ENCODE results near the gene CHST12. TPM values are rescaled to one million over a fixed set of nuclear protein-coding genes. Genes with fewer than 3 reads are reported as not detected.
"Not testable (repeated sequence)": the region's sequence is repeated elsewhere in the genome, so short reads cannot be mapped to it uniquely, and the experiment has no call there.

CHST12 gene
- total and polyA plus RNA-seq, 2 experiments from 2014 or later = 7.2 to 21.5 TPM

DNA sequence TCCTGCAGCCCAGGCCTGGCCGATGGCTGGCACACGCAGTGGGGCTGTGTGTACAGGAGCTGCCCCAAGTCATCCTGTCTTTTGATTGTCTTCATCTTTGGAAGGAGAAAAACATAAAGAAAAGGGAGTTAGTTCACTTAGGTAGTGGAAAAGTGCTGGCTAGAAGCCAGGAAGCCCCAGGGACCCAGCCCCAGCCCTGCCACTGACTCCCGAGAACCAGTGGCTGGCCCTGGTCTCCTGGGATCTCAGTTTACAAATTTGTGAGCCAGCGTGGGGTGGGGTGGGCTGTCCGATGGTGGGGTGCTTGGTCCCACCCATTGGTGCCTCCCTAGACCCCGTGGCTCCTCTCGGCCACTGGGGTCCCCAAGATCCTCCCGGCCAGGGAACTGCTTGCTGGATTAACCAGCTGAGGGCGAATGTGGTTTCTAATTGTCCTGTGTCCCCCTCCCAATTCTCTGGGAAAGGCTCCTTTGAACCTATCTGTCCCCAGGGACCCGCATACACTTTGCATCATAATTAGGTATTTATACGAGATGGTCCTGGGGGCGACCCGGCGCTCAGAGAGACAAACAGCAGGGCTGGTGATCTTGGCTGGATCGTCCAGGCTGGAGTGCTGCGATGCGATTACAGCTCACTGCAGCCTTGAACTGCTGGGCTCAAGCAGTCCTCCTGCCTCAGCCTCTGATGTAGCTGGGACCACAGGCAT, 16.3 kb upstream of the CHST12 start:
- H3K36me3 ChIP-seq (replicated peaks; ENCODE audit: insufficient read depth, low read depth) = no peaks in the 10 kb centered on the region
- H3K4me3 ChIP-seq = no peak overlapping the region
- 85% methylated on average over 17 of the region's 17 CpGs for WGBS (ENCODE audit: low lambda C conversion rate, missing lambda C conversion rate)
- no peak for TF ChIP-seq EZH2phosphoT487 (IDR thresholded peaks at IDR 0.05; ENCODE audit: low read depth, severe bottlenecking, unreplicated experiment)
- TF ChIP-seq EZH2 (IDR thresholded peaks at IDR 0.05; ENCODE audit: borderline replicate concordance) = no peak
- no peak for TF ChIP-seq CTCF (IDR thresholded peaks at IDR 0.05; ENCODE audit: poor library complexity)
- peaks cover 5% of the 10 kb centered on the region for H3K4me1 ChIP-seq (ENCODE audit: insufficient read depth)
- H3K27ac ChIP-seq = no peak overlapping the region
- H3K9me2 ChIP-seq (replicated peaks; ENCODE audit: insufficient read depth) = no peaks in the 10 kb centered on the region
- no peaks in the 10 kb centered on the region for H4K20me1 ChIP-seq (ENCODE audit: insufficient read depth, poor library complexity, severe bottlenecking)
- no peaks in the 10 kb centered on the region for H3K79me2 ChIP-seq
- H3K27me3 ChIP-seq = no peaks in the 10 kb centered on the region
- no peak for DNase-seq (ENCODE audit: low spot score)
- no peaks in the 10 kb centered on the region for H3K9me3 ChIP-seq (ENCODE audit: low read depth)
- no peak overlapping the region for H2AFZ ChIP-seq
- no peak overlapping the region for H3K4me2 ChIP-seq

GRCh38 chr7:2387897-2388636, 15.3 kb upstream of the CHST12 start:
- peaks cover 5% of the 10 kb centered on the region for H3K4me1 ChIP-seq (ENCODE audit: insufficient read depth)
- H3K27ac ChIP-seq = no peak overlapping the region
- no peak for TF ChIP-seq CTCF (IDR thresholded peaks at IDR 0.05; ENCODE audit: poor library complexity)
- TF ChIP-seq EZH2phosphoT487 (IDR thresholded peaks at IDR 0.05; ENCODE audit: low read depth, severe bottlenecking, unreplicated experiment) = no peak
- no peak for TF ChIP-seq EZH2 (IDR thresholded peaks at IDR 0.05; ENCODE audit: borderline replicate concordance)
- H2AFZ ChIP-seq = no peak overlapping the region
- no peak overlapping the region for H3K4me2 ChIP-seq
- H3K79me2 ChIP-seq = no peaks in the 10 kb centered on the region
- H4K20me1 ChIP-seq (ENCODE audit: insufficient read depth, poor library complexity, severe bottlenecking) = no peaks in the 10 kb centered on the region
- WGBS (ENCODE audit: low lambda C conversion rate, missing lambda C conversion rate) = 97% methylated on average over 31 of the region's 31 CpGs
- H3K27me3 ChIP-seq = no peaks in the 10 kb centered on the region
- H3K9me2 ChIP-seq (replicated peaks; ENCODE audit: insufficient read depth) = no peaks in the 10 kb centered on the region
- no peak overlapping the region for H3K4me3 ChIP-seq
- DNase-seq (ENCODE audit: low spot score) = no peak
- H3K9me3 ChIP-seq (ENCODE audit: low read depth) = no peaks in the 10 kb centered on the region
- H3K36me3 ChIP-seq (replicated peaks; ENCODE audit: insufficient read depth, low read depth) = no peaks in the 10 kb centered on the region

DNA sequence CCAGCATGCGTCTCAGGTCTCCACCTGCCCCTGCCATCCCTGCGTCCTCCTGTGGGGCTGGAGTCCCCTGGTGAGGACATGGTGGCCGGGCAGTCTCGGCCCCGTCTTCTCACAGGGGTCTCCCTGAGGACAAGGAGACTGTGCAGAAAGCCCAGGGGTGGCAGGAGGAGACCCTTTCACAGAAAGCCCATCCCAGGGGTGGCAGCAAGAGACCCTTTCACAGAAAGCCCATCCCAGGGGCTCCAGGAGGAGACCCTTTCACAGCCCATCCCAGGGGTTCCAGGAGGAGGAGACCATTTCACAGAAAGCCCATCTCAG, 14.8 kb upstream of the CHST12 start:
- TF ChIP-seq EZH2 (IDR thresholded peaks at IDR 0.05; ENCODE audit: borderline replicate concordance) = no peak
- TF ChIP-seq EZH2phosphoT487 (IDR thresholded peaks at IDR 0.05; ENCODE audit: low read depth, severe bottlenecking, unreplicated experiment) = no peak
- TF ChIP-seq CTCF (IDR thresholded peaks at IDR 0.05; ENCODE audit: poor library complexity) = no peak
- Histone ChIP-seq H3K27me3 (no peaks in the 10 kb centered on the region), H3K27ac (no peak overlapping the region), H3K4me2 (no peak overlapping the region), H3K79me2 (no peaks in the 10 kb centered on the region), H3K9me3 (ENCODE audit: low read depth) (no peaks in the 10 kb centered on the region), H2AFZ (no peak overlapping the region), H3K4me1 (ENCODE audit: insufficient read depth) (peaks cover 5% of the 10 kb centered on the region), H3K9me2 (replicated peaks; ENCODE audit: insufficient read depth) (no peaks in the 10 kb centered on the region), H3K36me3 (replicated peaks; ENCODE audit: insufficient read depth, low read depth) (no peaks in the 10 kb centered on the region), H3K4me3 (no peak overlapping the region), H4K20me1 (ENCODE audit: insufficient read depth, poor library complexity, severe bottlenecking) (no peaks in the 10 kb centered on the region)
- no peak for DNase-seq (ENCODE audit: low spot score)
- WGBS (ENCODE audit: low lambda C conversion rate, missing lambda C conversion rate) = 97% methylated on average over 5 of the region's 5 CpGs

DNA sequence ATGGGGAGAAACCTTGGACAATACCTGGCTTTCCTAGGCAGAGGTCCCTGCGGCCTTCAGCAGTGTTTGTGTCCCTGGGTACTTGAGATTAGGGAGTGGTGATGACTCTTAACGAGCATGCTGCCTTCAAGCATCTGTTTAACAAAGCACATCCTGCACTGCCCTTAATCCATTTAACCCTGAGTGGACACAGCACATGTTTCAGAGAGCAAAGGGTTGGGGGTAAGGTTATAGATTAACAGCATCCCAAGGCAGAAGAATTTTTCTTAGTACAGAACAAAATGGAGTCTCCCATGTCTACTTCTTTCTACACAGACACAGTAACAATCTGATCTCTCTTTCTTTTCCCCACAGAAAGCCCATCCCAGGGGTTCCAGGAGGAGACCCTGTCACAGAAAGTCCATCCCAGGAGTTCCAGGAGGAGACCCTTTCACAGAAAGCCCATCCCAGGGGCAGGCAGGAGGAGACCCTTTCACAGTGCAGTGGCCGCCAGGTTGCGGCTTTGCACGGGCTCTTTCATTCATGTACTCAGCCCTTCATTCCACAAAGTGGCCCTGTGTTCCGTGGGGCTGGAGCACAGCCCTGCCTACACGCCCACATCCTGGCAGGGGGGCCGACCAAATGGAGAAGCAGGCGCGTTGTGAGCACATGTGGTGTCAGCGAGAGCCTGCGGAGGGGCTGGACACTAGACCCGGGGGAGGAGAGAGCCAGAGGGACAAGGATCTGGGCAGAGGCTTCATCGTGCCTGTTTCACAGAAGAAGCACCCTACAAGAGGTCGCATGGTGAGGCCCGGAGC, 13.2 kb upstream of the CHST12 start:
- WGBS (ENCODE audit: low lambda C conversion rate, missing lambda C conversion rate) = 64% methylated on average over 16 of the region's 16 CpGs
- H3K4me2 ChIP-seq; H4K20me1 ChIP-seq (ENCODE audit: insufficient read depth, poor library complexity, severe bottlenecking); H3K36me3 ChIP-seq (replicated peaks; ENCODE audit: insufficient read depth, low read depth); H3K79me2 ChIP-seq; H3K9me2 ChIP-seq (replicated peaks; ENCODE audit: insufficient read depth); H3K4me1 ChIP-seq (ENCODE audit: insufficient read depth); H3K27me3 ChIP-seq; H3K4me3 ChIP-seq; DNase-seq (ENCODE audit: low spot score); H3K9me3 ChIP-seq (ENCODE audit: low read depth): not testable (repeated sequence)
- H3K27ac ChIP-seq = peak overlapping the region; percentile 75
- peak overlapping the region; percentile 66 for H2AFZ ChIP-seq

All from hepatocyte (in vitro differentiated cells).